Upper lobe of right lung (tissue), 1 donor: ENCODE measurements around the gene TFAP2C. TPM values are rescaled to one million over a fixed set of nuclear protein-coding genes. Genes with fewer than 3 reads are reported as not detected.
"Not testable (repeated sequence)": the region's sequence is repeated elsewhere in the genome, so short reads cannot be mapped to it uniquely, and the experiment has no call there.

Source experiments
- ATAC-seq: fragments of 200-7000 bp; cut with Tn5 transposase; one replicate; pipeline ENCODE4 v1.9.1; 2020; ENCODE audit warnings: mild to moderate bottlenecking, moderate library complexity
- DNase-seq: peaks from one replicate; pipeline ENCODE4 v3.0.0-alpha.2; 2020
- H3K27ac ChIP-seq: fragments of 200-600 bp; one replicate; pipeline ENCODE4 v1.8.0; 2022
- H3K27me3 ChIP-seq: fragments of 200-600 bp; one replicate; pipeline ENCODE4 v1.8.0; 2022; ENCODE audit warnings: mild to moderate bottlenecking
- H3K36me3 ChIP-seq: fragments of 200-600 bp; one replicate; pipeline ENCODE4 v1.8.0; 2022
- H3K4me1 ChIP-seq: fragments of 200-600 bp; one replicate; pipeline ENCODE4 v1.8.0; 2022
- H3K4me3 ChIP-seq: fragments of 200-600 bp; one replicate; pipeline ENCODE4 v1.8.0; 2022; ENCODE audit warnings: mild to moderate bottlenecking
- H3K9me3 ChIP-seq: fragments of 200-600 bp; one replicate; pipeline ENCODE4 v1.8.0; 2022
- CTCF ChIP-seq: fragments of 200-600 bp; IDR thresholded peaks from one replicate; pipeline ENCODE4 v1.8.0; 2022; ENCODE audit warnings: antibody characterized with exemption
- intact Hi-C: fragments of 100-400 bp; cut with DNase I; formaldehyde crosslinking; loops from one replicate; pipeline ENCODE4 v1.11.0; 2022
- total RNA-seq: library from RNA; stranded (reverse); fragmentation: NEBNext Ultra II Directional; extraction: Animal tissue kit (Norgen Biotek cat#: 25700); gene quantifications from one replicate; pipeline ENCODE4 v1.2.1, GENCODE V29; 2021
- donor health status: DM: no; HTN: yes; CAD: no; lungs with severe emphysema.

TFAP2C gene
- total RNA-seq, 1 donor from 2014 or later = 5.2 TPM

- peaks cover 17% of the 10 kb centered on the region for H3K27me3 ChIP-seq
- H3K36me3 ChIP-seq = no peaks in the 10 kb centered on the region
- no peaks in the 10 kb centered on the region for H3K9me3 ChIP-seq
- no peak for TF ChIP-seq CTCF
- ATAC-seq (no peak), DNase-seq (no peak)
- H3K27ac ChIP-seq = no peak overlapping the region
- intact Hi-C loops = no loop called here
- H3K4me3 ChIP-seq = no peak overlapping the region
- no peaks in the 10 kb centered on the region for H3K4me1 ChIP-seq
Observed at GRCh38 chr20:56637576-56637975, 8.5 kb downstream of the TFAP2C start.

GRCh38 chr20:56646599-56646998, 17.5 kb downstream of the TFAP2C start:
- Histone ChIP-seq H3K27me3 (no peaks in the 10 kb centered on the region), H3K36me3 (no peaks in the 10 kb centered on the region), H3K27ac (no peak overlapping the region), H3K4me1 (no peaks in the 10 kb centered on the region), H3K9me3 (no peaks in the 10 kb centered on the region), H3K4me3 (no peak overlapping the region)
- TF ChIP-seq CTCF = no peak
- intact Hi-C loops = no loop called here
- no peak for ATAC-seq
- DNase-seq = no peak

GRCh38 chr20:56653211-56653610, 24.1 kb downstream of the TFAP2C start:
- intact Hi-C loops = no loop called here
- DNase-seq = no peak
- Histone ChIP-seq H3K4me1 (no peaks in the 10 kb centered on the region), H3K9me3 (no peaks in the 10 kb centered on the region), H3K27ac (no peak overlapping the region), H3K36me3 (no peaks in the 10 kb centered on the region), H3K4me3 (no peak overlapping the region), H3K27me3 (no peaks in the 10 kb centered on the region)
- ATAC-seq = no peak
- no peak for TF ChIP-seq CTCF

DNA sequence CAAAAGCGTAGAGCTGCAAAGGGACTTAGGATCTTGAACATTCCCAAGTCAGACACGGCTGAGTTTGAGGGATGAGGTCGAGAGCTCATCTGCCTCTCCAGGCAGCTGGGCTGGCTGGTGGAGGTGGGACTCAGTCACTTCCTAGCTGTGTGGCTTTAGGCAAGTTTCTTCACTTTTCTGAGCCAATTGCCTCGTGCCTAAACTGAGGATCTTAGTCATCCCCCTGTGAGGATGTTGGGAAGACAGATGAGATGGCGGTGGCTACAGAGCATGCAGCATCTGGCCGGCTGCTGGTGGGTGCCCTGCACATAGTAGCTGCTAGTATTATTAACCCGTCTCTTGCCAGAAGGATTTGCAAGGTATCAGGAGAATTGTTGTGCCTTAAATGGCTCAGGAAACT, 27.5 kb downstream of the TFAP2C start:
- H3K4me1 ChIP-seq = no peaks in the 10 kb centered on the region
- DNase-seq (no peak), ATAC-seq (no peak)
- no peak overlapping the region for H3K4me3 ChIP-seq
- no peaks in the 10 kb centered on the region for H3K27me3 ChIP-seq
- intact Hi-C loops = no loop called here
- H3K36me3 ChIP-seq = no peaks in the 10 kb centered on the region
- no peak overlapping the region for H3K27ac ChIP-seq
- no peak for TF ChIP-seq CTCF
- no peaks in the 10 kb centered on the region for H3K9me3 ChIP-seq

GRCh38 chr20:56657879-56658278, 28.8 kb downstream of the TFAP2C start:
- no peak for DNase-seq
- intact Hi-C loops = no loop called here
- H3K9me3 ChIP-seq = no peaks in the 10 kb centered on the region
- no peaks in the 10 kb centered on the region for H3K4me1 ChIP-seq
- no peaks in the 10 kb centered on the region for H3K27me3 ChIP-seq
- H3K4me3 ChIP-seq = no peak overlapping the region
- no peaks in the 10 kb centered on the region for H3K36me3 ChIP-seq
- H3K27ac ChIP-seq = no peak overlapping the region
- no peak for TF ChIP-seq CTCF
- ATAC-seq = no peak

DNA sequence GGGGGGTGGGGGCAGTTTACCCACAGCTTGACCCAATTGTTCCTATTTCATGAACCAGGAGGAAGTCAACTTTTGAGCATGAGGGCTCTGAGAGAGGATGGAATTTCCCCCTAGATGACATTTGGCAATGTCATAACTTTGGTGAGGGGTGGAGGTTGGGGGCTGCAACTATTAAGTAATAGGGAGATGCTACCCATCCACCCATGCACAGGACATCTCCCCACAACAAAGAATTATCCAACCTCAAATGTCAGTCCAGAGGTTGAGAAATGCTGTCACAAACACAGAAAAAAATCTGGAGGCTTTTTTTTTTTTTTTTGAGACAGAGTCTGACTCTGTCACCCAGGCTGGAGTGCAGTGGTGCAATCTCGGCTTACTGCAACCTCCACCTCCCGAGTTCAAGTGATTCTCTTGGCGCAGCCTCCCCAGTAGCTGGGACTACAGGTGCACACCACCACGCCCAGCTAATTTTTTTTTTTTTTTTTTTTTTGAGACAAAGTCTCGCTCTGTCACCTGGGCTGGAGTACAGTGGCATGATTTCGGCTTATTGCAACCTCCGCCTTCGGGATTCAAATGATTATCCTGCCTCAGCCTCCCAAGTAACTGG, 29.3 kb downstream of the TFAP2C start:
- H3K27me3 ChIP-seq, H3K4me1 ChIP-seq, intact Hi-C loops, DNase-seq, H3K9me3 ChIP-seq, ATAC-seq, H3K36me3 ChIP-seq, H3K4me3 ChIP-seq, H3K27ac ChIP-seq: not testable (repeated sequence)
